ENCODE results near the gene TP53TG5. TPM values are rescaled to one million over a fixed set of nuclear protein-coding genes. Genes with fewer than 3 reads are reported as not detected.

Gene TP53TG5
- total and polyA plus RNA-seq, 2 of the 8 experiments (the other 6 are each of a cell fraction or from before 2014, with no cell fraction given), result not detected

DNA sequence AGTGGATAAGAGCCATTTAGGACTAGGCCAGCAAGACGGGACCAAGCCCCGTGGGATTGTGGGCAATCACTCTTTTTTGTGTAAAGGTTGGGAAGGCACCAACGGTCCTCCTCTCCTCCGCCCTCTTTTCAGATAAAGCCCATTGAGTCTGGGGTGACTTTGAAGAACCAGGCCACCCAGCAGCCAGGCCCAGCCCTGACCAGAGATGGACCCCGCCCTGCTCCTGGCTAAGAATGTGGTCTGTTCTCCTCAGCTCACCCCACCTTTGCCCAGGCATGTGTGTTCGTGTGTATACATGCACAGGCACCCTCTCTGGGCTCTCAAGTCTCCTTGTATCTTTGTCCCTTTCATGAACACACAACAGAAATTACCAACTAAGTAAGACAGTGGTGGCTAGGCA is 39.0 kb downstream of the TP53TG5 start (continued):
- TF ChIP-seq, protein P1, sequence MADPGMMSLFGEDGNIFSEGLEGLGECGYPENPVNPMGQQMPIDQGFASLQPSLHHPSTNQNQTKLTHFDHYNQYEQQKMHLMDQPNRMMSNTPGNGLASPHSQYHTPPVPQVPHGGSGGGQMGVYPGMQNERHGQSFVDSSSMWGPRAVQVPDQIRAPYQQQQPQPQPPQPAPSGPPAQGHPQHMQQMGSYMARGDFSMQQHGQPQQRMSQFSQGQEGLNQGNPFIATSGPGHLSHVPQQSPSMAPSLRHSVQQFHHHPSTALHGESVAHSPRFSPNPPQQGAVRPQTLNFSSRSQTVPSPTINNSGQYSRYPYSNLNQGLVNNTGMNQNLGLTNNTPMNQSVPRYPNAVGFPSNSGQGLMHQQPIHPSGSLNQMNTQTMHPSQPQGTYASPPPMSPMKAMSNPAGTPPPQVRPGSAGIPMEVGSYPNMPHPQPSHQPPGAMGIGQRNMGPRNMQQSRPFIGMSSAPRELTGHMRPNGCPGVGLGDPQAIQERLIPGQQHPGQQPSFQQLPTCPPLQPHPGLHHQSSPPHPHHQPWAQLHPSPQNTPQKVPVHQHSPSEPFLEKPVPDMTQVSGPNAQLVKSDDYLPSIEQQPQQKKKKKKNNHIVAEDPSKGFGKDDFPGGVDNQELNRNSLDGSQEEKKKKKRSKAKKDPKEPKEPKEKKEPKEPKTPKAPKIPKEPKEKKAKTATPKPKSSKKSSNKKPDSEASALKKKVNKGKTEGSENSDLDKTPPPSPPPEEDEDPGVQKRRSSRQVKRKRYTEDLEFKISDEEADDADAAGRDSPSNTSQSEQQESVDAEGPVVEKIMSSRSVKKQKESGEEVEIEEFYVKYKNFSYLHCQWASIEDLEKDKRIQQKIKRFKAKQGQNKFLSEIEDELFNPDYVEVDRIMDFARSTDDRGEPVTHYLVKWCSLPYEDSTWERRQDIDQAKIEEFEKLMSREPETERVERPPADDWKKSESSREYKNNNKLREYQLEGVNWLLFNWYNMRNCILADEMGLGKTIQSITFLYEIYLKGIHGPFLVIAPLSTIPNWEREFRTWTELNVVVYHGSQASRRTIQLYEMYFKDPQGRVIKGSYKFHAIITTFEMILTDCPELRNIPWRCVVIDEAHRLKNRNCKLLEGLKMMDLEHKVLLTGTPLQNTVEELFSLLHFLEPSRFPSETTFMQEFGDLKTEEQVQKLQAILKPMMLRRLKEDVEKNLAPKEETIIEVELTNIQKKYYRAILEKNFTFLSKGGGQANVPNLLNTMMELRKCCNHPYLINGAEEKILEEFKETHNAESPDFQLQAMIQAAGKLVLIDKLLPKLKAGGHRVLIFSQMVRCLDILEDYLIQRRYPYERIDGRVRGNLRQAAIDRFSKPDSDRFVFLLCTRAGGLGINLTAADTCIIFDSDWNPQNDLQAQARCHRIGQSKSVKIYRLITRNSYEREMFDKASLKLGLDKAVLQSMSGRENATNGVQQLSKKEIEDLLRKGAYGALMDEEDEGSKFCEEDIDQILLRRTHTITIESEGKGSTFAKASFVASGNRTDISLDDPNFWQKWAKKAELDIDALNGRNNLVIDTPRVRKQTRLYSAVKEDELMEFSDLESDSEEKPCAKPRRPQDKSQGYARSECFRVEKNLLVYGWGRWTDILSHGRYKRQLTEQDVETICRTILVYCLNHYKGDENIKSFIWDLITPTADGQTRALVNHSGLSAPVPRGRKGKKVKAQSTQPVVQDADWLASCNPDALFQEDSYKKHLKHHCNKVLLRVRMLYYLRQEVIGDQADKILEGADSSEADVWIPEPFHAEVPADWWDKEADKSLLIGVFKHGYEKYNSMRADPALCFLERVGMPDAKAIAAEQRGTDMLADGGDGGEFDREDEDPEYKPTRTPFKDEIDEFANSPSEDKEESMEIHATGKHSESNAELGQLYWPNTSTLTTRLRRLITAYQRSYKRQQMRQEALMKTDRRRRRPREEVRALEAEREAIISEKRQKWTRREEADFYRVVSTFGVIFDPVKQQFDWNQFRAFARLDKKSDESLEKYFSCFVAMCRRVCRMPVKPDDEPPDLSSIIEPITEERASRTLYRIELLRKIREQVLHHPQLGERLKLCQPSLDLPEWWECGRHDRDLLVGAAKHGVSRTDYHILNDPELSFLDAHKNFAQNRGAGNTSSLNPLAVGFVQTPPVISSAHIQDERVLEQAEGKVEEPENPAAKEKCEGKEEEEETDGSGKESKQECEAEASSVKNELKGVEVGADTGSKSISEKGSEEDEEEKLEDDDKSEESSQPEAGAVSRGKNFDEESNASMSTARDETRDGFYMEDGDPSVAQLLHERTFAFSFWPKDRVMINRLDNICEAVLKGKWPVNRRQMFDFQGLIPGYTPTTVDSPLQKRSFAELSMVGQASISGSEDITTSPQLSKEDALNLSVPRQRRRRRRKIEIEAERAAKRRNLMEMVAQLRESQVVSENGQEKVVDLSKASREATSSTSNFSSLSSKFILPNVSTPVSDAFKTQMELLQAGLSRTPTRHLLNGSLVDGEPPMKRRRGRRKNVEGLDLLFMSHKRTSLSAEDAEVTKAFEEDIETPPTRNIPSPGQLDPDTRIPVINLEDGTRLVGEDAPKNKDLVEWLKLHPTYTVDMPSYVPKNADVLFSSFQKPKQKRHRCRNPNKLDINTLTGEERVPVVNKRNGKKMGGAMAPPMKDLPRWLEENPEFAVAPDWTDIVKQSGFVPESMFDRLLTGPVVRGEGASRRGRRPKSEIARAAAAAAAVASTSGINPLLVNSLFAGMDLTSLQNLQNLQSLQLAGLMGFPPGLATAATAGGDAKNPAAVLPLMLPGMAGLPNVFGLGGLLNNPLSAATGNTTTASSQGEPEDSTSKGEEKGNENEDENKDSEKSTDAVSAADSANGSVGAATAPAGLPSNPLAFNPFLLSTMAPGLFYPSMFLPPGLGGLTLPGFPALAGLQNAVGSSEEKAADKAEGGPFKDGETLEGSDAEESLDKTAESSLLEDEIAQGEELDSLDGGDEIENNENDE (IDR thresholded peaks at IDR 0.05; ENCODE audit: insufficient replicate concordance, low read length), result no peak
- TF ChIP-seq, protein P2, sequence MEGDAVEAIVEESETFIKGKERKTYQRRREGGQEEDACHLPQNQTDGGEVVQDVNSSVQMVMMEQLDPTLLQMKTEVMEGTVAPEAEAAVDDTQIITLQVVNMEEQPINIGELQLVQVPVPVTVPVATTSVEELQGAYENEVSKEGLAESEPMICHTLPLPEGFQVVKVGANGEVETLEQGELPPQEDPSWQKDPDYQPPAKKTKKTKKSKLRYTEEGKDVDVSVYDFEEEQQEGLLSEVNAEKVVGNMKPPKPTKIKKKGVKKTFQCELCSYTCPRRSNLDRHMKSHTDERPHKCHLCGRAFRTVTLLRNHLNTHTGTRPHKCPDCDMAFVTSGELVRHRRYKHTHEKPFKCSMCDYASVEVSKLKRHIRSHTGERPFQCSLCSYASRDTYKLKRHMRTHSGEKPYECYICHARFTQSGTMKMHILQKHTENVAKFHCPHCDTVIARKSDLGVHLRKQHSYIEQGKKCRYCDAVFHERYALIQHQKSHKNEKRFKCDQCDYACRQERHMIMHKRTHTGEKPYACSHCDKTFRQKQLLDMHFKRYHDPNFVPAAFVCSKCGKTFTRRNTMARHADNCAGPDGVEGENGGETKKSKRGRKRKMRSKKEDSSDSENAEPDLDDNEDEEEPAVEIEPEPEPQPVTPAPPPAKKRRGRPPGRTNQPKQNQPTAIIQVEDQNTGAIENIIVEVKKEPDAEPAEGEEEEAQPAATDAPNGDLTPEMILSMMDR (IDR thresholded peaks at IDR 0.05; ENCODE audit: control extremely low read depth in 1 of 3, insufficient read depth in 1 of 3, low read depth in 1 of 3, low read length in 3 of 3), result no peak
- no peak for TF ChIP-seq CEBPB (IDR thresholded peaks at IDR 0.05; ENCODE audit: low read depth, low read length)
- no peak for TF ChIP-seq JUND (IDR thresholded peaks at IDR 0.05; ENCODE audit: low read length)
- TF ChIP-seq EP300 (IDR thresholded peaks at IDR 0.05; ENCODE audit: borderline replicate concordance in 1 of 2, low read depth in 2 of 2, low read length in 2 of 2), result no peak
- TF ChIP-seq, protein P3, sequence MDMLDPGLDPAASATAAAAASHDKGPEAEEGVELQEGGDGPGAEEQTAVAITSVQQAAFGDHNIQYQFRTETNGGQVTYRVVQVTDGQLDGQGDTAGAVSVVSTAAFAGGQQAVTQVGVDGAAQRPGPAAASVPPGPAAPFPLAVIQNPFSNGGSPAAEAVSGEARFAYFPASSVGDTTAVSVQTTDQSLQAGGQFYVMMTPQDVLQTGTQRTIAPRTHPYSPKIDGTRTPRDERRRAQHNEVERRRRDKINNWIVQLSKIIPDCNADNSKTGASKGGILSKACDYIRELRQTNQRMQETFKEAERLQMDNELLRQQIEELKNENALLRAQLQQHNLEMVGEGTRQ (IDR thresholded peaks at IDR 0.05; ENCODE audit: low read length), result no peak
- no peak for TF ChIP-seq SUZ12 (IDR thresholded peaks at IDR 0.05; ENCODE audit: low read length)
- no peak for TF ChIP-seq TBP (IDR thresholded peaks at IDR 0.05; ENCODE audit: low read depth, low read length)

Measured in H1 (cell line).